ENCODE results near the gene STAMBPL1.

The STAMBPL1 gene

DNA sequence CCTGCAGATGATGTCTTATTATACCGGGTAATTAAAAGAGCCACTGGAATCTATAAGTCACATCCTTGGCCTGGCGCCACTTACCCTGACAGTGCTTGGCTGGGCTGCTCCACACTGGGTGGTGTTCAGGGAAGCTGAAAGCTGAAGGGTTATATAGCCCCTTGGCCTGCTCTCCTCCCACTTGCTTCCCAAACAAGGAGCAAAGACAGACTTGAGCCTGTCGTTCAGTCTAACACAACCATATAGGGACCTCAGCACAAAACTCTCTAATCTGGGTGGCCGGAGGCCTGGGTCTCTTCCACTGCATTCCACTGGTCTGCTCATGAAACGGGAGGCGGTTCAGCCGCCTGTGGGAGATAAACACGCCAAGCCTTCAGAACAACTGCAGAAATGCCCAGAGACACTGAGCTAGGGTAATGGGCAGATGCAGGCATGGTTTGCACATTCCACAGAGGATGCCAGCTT is 72.6 kb downstream of the STAMBPL1 start, which contains the start of gene ACTA2:
ACTA2 (minus strand) TSS at position 127 of the 465 bp plus-strand sequence. CDS start 3,843 bp downstream, outside the sequence.
- DNase-seq (ENCODE audit: low spot score) = peak; percentile 26

DNA sequence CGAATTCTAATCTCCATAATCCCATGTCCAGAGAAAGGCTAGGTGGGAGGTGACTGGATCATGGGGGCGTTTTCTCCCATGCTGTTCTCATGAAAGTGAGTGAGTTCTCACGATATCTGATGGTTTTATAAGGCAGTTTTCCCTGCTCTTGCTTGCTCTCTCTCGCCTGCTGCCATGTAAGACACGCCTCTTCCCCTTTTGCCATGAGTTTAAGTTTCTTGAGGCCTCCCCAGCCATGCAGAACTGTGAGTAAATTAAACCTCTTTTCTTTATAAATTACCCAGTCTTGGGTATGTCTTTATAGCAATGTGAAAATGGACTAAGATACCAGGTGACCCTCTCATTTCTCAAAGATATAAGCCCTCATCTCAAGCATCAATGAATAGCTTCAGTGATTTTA is 73.6 kb downstream of the STAMBPL1 start:
- DNase-seq (ENCODE audit: low spot score) = no peak

DNA sequence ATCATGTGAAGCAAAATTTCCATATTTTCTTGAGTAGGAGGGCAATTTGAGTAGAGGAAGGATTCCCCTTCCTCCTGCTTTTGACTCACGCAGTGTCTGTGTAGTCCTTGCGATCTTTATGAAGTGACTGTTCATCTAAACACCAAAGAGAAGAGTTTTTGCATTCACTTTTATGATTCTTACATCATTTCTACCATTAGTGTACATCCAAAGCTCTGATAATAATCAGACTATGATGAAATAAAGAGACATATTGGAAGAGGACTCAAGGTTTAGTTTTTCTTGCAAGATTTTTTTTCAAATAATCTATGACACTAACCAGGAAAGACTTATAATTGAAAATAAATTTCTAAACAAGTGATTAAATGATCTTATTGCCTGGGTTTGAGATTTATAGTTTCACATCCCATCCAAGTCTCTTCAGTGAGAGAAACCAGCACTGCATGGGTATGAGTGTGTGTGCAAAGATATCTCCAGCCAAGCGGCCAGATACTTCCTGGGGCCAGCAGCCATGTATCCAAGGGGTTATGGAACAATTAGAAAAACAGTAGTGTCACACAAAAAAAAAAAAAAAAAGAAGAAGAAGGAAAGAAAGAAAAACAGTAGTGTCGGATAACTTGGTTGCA is 74.5 kb downstream of the STAMBPL1 start:
- no peak for DNase-seq (ENCODE audit: low spot score)

DNA sequence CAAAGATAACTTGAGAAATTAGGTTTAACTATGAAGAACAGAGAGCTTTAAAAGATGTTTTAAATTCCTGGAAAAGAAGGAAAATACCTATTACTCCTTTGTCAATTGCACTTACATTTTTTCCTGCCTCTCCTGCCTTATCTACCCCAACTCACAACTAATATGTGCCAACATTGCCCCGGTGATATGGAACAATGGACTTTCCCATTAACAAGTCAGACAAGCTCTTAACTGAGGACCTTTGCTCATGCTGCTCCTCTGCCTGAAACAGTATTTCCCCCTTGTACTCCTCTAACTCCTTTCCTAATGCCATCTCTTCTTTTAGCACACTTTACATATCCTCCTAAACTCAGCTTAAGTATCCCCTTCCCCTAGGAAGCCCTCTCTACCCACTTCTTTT is 77.3 kb downstream of the STAMBPL1 start:
- DNase-seq (ENCODE audit: low spot score) = no peak

DNA sequence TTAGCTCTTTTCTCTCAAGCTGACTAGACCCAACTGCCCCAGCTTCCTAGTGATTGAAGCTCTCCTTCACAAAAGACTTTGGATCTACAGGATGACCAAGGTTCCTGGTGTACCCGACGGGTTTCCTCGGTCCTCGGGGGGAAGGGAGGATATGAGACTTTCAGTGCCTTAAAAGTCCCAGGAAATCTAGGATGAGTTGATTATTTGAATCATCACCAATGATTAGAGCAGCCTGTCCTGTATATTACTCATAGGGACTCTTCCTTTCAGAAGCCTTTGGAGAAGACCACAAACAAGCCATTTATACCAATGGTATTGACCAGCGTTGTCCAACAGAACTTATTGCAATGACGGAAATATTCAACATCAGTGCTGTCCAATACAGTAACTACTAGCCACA is 78.7 kb downstream of the STAMBPL1 start:
- no peak for DNase-seq (ENCODE audit: low spot score)

DNA sequence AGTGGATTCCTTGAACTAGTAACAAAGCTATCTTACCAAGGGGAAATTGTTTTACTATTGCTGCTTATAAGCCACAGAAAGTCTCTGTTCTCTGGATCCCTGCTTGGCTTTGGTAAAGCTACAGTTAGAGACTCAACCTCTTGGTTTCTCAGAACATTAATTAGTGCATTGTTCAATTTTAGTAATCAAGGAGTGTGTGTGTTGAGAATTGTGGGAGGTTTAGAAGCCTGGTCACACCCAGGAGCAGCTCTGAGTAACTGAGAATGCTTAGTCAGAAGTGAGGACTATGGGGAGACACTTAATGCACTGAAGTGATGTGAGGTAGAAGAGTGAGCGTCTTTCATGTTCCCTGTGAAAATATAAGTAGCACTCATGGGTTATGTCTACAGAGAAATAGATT is 80.8 kb downstream of the STAMBPL1 start:
- DNase-seq (ENCODE audit: low spot score) = no peak

DNA sequence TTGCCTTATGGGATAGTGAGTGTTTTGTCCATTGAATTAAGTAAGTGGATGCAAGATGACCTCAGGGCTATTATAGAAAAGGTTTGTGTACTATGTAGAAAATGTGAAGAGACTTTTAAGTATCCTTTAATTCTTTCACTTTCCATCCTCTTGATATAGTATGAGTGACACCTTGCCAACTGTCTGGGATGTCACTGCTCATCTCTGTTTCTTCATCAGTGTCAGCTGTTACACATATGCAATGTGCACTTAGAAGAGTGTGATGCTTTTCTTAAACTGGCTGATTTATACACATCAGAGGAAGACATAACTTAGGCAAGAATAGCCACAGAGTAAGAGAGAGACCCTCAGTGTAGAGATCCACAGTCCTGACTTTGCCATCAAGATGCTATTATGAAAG is 81.2 kb downstream of the STAMBPL1 start:
- no peak for DNase-seq (ENCODE audit: low spot score)

DNA sequence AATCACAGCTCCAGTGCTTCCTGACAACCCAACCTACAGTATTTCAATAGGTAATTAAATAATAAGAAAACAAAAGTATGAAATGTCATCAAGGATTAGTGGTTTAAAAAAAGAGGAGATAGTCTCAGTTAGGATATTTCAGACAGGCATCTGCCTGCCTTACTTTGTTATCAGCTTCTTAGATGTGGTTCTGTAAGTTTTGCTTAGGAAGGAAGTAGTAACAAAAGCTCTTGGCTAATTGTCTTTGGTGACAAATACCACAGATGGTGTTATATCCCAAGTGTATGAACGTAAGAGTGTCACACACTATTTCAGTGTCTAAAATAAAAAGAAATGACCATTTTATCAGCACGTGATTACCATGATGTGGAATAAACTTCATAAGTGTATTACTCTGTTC is 82.3 kb downstream of the STAMBPL1 start:
- DNase-seq (ENCODE audit: low spot score) = no peak

DNA sequence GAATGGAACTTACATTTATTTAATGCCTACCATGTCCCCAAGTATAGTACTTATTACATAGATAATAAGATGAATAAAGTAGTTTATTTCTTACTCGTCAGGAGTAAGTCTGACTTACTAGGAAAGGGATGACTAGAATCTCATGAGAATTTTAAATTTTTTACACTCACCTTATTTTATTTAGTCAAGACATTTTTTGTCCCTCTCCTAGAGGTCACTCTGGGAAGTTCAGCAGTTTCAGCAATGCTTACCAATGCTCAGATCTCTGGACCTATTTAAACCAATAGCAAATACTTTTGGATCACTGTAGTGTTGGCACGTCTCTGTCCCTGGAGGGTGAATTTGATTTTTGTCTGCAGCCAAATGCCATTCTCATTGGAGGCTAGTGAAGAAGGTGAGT is 83.3 kb downstream of the STAMBPL1 start:
- no peak for DNase-seq (ENCODE audit: low spot score)

DNA sequence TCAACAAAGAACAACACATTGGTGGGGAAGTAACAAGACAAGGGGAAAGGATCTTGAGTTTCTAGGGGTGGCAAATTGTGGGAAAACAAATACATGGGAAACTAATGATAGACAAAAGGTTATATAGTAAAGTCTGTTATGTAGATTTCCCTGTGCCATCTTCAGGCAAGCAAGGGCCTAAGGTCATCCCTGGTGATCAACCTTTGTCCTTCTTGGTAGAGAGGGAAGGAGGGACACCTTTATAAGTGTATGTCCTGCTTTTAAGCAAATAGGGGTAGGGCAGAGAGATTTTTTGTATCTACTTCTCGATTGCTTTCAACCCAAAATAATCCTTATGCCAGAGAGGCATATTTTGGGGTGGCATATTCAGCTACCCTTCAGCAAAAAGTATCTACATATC is 84.3 kb downstream of the STAMBPL1 start:
- DNase-seq (ENCODE audit: low spot score) = no peak

DNA sequence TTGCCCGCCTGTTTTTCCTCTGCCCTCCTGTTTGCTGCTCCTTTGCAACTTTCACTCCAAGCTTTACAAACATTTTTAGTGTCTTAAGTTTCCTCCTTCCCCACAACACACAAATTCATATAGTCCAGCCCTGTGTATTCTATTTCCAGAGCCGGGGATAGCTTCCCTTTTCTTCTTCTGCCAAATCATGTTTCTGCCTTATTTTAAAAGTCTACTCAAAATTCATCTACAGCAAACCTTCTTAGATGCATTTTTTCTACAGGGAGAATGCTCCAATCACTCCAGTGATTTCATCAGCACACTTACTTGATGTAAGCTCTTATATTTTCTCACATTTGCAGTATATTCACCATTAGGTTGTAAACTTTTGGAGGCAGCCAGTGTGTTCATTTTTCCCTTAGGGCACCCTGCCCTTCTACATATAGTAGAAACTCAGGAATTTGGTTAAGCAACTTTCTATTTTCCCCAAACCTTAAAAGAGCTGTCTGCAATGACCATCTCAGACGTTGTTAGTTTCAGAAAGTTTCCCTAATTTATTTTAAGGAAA is 84.9 kb downstream of the STAMBPL1 start:
- DNase-seq (ENCODE audit: low spot score) = no peak

DNA sequence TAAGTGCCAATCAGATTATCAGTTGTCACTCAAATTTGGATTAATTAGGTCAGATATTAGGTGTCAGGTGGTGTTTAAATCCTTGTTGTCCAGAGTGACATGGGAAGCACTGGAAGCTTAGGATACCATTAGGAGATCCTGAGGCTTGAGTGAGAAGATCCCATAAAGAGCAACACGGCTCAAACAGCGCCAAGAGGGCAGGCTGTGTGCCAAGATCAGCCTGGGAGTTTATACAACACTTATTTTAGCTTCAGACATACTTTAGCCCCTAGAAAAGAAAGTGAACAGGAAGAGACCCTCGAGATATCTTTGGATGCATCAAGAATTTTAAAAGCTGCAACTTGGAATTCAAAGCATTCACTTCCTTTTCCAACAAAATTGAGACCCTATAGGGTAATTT is 86.8 kb downstream of the STAMBPL1 start:
- no peak for DNase-seq (ENCODE audit: low spot score)

DNA sequence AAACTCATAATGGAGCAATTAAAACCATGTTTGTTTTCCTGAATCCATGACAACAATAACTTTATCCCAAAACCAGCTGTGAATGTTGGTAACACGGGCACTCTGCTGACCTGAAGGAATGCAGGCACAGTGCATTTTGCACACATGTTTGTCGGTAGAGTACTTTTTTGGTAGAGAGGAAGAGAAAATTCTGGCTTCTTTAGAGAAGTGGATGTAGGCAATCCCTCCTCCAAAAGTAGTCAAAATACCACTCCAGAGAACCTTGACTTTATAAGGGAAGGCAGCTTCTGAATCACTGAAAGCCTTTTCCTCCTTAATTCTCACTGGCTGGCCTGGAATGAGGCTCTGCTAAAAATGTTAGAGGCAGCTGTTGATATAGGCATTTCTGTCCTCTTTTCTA is 88.3 kb downstream of the STAMBPL1 start:
- DNase-seq (ENCODE audit: low spot score) = no peak

DNA sequence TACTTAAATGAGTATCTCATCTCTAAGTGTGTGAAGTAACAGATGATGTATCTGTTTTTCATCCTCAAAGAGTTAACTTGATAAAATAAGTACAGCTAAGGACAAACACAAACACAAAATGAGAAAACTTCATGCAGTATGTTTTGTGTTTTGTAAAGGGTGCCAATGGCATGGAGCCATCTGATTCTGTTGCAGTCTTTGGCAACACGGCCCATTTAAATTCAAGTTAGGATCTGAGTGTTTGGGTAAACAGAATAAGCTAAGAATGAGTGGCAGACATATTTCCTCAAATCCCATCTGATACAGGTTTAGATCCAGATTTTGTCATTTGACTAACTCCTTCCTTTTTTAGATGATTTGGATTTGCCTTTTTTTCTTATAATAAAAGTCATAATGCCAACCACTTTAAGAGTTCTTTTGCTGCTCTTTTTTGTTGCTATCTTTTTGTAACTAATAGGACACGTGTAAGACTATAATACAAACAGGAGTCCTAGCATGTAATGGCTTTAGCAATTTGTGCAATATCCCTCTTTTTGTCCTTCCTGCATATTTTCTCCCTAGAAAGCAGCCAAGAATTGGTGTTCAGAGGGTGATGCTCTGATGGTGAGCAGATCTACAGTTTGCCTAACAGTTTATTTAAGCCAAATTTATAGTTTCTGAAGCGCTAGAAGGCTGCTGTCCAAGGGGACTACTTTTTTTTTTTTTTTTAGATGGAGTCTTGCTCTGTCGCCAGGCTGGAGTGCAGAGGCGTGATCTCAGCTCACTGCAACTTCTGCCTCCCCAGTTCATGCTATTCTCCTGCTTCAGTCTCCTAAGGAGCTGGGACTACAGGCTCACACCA is 91.4 kb downstream of the STAMBPL1 start:
- DNase-seq (ENCODE audit: low spot score) = no peak

All from AG08396 (cell line).